GM19463 (cell line): ENCODE results near the gene ATXN7L2.

Source experiments
- ATAC-seq: cut with Tn5 transposase; IDR thresholded peaks from one replicate; pipeline ENCODE4 v1.9.1; 2021; ENCODE audit warnings: mild to moderate bottlenecking, moderate library complexity; ENCODE audit not compliant: unreplicated experiment

ATXN7L2 gene

DNA sequence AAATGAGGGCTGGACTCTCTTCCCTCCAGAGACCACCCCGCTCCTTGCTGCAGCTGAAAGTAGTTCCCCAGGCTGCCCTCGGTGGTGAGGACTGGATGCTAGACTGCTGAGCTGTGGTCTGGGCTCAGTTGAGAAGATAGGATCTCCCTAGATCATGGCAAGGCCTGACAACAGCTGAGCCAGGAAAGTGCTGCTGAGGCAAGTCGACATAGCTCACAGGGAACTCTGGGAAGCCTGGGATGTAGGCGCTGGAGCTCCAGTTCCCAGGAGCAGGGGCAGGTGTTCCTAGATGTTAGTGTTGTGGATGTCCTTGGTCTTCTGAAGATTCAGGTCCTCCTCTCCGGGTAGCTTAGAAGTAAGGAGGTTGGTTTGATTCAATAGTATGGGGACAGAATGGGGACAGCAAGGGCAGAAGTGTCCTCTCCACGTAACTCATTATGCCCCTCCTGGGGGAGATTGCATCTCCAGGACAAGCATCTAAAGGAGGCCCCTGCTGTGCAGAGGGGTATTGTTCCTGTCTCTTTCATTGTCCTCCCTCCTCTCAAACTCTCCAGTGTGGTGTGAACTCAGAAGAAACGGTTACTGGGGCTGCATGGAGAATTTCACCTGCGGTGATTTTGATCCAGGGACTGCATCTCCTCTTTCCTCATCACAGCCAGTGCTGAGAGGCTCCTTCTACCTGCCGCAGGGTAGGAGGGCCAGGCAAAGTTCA, 13.9 kb downstream of the ATXN7L2 start:
- no peak for ATAC-seq

- ATAC-seq: no peak
Measured at GRCh38 chr1:109498161-109498801, 14.6 kb downstream of the ATXN7L2 start.

GRCh38 chr1:109499081-109499480, 15.4 kb downstream of the ATXN7L2 start:
- ATAC-seq: no peak

- no peak for ATAC-seq
Measured at GRCh38 chr1:109499661-109500536, 16.2 kb downstream of the ATXN7L2 start.

- no peak for ATAC-seq
Measured at GRCh38 chr1:109500941-109501381, 17.3 kb downstream of the ATXN7L2 start.

DNA sequence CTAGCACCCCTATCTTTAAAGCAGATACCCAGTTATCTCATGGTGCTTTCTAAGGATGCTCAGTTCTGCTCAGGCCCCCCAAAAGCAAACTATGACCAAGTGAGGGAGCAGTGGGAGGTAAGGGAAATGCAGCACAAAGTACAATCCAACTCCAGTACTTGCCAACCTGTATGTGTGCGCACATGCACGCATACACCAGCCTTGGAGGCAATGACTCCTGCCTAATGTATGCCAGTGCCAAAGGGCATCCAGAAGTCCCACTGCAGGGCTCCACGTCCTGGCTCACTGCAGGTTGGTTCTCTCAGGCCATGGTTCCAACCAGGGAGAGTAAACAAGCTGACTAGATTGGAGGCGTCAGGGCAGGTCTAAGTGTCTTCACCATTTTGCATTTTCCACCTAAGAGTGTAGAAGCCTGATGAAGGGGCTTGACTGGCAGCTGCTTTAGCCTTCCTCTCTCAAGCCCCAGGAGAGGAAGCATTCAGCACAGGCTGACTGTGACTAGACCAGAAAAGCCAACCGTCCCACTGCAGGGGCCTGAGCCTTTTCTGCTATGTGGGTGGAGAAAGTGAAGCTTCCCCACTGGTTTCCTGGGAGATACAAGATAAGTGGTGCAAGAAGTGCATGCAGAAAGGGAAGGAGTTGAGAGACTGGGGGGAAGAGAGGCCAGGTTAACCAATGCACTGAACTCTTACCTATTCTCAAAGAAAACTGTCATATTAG, 18.1 kb downstream of the ATXN7L2 start:
- ATAC-seq: no peak

DNA sequence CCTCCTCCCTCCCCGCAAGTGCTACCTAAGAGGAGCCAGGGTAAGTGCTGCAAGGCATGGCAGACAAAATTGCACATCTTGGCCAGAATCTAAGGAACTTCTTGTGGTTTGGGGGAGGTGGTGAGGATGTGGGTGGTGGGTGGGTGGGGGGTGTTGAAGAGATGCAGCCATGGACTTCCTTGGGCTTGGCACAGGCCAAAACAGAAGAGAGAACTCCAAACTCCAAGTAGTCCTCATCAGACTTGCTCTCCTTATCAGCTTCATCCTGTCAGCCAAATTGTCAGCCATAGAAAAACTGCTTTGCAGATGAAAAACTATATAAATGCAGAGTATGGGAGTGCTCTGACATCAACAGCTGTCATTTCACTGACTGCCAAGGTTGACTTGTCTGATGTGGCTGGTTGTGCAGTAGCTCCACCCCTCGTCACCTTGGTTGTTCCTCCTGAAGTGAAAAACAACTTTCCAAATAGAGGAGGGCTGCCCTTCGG, 18.7 kb downstream of the ATXN7L2 start:
- ATAC-seq: no peak

DNA sequence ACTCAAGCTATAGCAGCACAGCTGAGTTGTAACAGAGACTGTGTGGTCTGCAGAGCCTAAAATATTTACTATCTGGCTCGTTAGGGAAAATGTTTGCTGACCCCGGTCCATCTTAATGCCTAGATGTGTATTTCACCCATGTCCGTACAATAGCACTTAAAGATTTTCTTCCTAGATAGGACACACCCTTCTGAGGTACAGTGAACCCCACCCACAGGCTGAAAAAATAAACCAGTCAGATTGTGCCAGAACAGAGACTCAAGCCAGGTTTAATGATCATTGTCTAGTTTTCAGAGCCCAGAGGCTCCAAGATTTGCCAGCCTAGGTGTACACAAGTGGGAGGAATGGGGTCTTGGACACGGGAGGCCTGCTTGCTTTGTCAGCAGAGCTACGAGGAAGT, 20.2 kb downstream of the ATXN7L2 start:
- ATAC-seq: no peak

DNA sequence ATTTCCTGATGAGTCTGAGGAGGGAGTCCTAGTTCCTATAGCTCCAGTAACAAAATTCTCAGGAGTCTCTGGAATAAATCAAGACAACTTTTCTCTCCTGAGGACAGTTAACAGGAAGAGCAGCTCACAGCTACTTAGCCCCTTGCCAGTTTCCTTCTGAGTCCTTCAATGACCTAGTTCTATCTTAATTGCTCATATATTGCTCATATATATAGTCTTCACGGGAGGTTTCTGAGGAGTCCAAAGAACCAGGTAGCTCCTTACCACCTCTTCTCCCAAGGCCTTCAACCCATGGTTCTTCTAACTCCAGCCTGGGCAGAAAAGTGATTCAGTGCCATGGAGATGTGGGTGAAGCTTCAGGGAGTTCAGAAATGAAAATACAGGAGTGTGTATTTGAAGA, 21.3 kb downstream of the ATXN7L2 start:
- no peak for ATAC-seq

- no peak for ATAC-seq
Measured at GRCh38 chr1:109508001-109508872, 24.5 kb downstream of the ATXN7L2 start.

GRCh38 chr1:109508873-109509175, 25.1 kb downstream of the ATXN7L2 start:
- ATAC-seq: no peak

DNA sequence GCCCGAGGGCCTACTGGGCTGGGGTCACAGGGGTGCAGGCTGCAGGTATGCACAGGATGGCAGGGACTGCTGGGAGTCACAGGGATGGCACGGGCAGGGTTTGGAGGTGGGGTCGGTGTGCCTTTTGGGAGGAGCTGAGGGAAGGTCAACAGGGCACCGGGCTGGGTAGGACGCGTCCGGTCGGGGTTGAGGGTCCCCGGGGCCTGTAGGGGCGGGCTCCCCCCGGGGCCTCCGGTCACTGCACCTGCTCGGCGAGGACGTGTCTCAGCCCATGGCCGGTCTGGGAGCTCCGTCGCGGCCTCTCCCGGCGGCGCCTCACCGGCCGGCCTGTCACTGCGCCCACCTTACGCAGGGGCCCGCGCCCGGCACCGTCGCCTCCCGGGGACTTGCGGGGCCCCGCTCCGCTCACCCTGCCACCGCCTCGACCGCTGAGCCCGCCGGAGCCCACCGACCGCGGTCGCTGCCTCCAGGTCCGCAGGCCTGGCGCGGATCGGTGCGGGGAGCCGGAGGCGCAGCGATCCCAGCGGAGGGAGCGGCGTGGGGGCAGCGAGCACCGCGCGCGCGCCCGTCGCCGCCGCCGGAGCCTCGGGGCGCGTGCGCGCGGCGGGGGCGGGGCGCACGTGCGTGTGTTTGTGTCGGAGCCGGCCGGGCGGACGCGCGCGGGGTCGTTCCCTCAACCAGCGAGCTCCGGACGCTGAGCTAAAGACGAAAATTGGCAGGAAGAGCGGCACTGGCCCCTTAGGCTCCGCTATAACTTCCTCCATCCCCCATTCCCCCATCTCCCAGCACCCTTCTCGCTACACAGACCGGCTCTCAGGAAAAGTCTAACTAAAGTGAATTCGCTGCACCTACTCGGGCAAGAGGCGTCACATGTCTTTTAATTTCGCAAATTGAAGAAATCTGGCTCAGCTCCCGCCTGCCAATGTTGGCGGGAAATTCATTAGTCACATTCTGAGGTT, 25.8 kb downstream of the ATXN7L2 start, which contains the start of gene AMIGO1:
AMIGO1 (minus strand) TSS at position 552 of the 959 bp plus-strand sequence. CDS start 815 bp downstream, outside the sequence.
- ATAC-seq: peak; percentile 51

- no peak for ATAC-seq
Measured at GRCh38 chr1:109513110-109513710, 29.5 kb downstream of the ATXN7L2 start.

DNA sequence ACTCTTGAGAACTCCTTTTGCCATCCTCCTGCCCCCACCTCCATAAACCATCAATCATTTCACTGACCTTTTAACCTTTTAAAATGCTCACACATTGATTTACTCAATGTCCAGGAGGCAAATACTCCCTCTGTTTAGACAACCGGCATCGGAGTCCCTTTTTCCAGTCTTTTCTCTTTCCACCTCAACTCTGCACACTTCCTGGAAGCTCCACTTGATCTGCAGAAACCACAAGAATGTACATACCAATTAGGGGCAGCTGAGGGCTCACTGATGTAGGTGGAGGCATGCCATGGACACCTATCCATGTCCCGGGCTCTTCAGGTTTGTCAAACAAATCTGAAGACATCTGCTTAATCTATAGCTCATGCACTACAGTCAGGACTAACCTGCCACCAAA, 31.1 kb downstream of the ATXN7L2 start:
- ATAC-seq: no peak

- ATAC-seq: no peak
Measured at GRCh38 chr1:109516872-109517271, 33.2 kb downstream of the ATXN7L2 start.

DNA sequence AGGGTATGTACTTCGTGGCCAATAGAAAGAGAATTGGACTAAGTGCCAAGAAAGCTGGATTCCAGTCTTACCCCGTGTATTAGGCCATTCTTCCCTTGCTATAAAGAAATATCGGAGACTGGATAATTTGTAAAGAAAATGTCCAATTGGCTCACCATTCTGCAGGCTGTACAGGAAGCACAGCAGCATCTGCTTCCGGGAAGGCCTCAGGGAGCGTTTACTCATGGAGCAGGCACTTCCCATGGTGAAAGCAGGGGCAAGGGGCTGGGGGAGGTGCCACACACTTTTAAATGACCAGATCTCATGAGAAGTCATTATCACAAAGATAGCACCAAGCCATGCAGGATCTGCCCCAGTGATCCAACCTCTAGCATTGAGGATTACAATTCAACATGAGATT, 33.6 kb downstream of the ATXN7L2 start:
- ATAC-seq: no peak

GRCh38 chr1:109521002-109521951, 37.6 kb downstream of the ATXN7L2 start:
- ATAC-seq: no peak
